Measurements from ENCODE around the gene CEP55. TPM values are rescaled to one million over a fixed set of nuclear protein-coding genes. Genes with fewer than 3 reads are reported as not detected.

Gene CEP55
- 3.2 TPM for total RNA-seq

- Histone ChIP-seq H3K27me3 (no peaks in the 10 kb centered on the region), H3K4me1 (peaks cover 12% of the 10 kb centered on the region), H3K9me3 (no peaks in the 10 kb centered on the region), H3K4me3 (peak within 1 kb of the TSS; percentile 62 to 77), H3K27ac (peak within 1 kb of the TSS; percentile 45), H3K36me3 (no peaks in the 10 kb centered on the region)
- peak in 1 of 2 donors; percentile 55 for TF ChIP-seq POLR2A (IDR thresholded peaks at IDR 0.05)
- no peak for TF ChIP-seq CTCF (IDR thresholded peaks at IDR 0.05)
- peak; percentile 61 to 82 for TF ChIP-seq POLR2AphosphoS5 (IDR thresholded peaks at IDR 0.05; ENCODE audit: insufficient read depth in 1 of 2, low read depth in 1 of 2)
- DNase-seq (ENCODE audit: extremely low spot score in 2 of 2): peak; percentile 92 to 98
- intact Hi-C loops (cut with DNase I): no loop called here
Observed at GRCh38 chr10:93496322-93497041, at the start of gene CEP55. Gene CEP55, plus strand, starts transcription at chr10:93496612. Its CDS starts 3,440 bp downstream, at chr10:93500052.

GRCh38 chr10:93447019-93447418, 49.4 kb upstream of the CEP55 start:
- Histone ChIP-seq H3K4me3 (no peak overlapping the region), H3K4me1 (peaks cover 48% of the 10 kb centered on the region), H3K27ac (peak overlapping the region; percentile 99), H3K36me3 (peaks cover 0 to 28% of the 10 kb centered on the region in 2 donors), H3K27me3 (no peaks in the 10 kb centered on the region), H3K9me3 (no peaks in the 10 kb centered on the region)
- TF ChIP-seq POLR2AphosphoS5 (IDR thresholded peaks at IDR 0.05; ENCODE audit: insufficient read depth in 1 of 2, low read depth in 1 of 2): no peak
- no peak for TF ChIP-seq POLR2A (IDR thresholded peaks at IDR 0.05)
- TF ChIP-seq CTCF (IDR thresholded peaks at IDR 0.05): no peak
- DNase-seq (ENCODE audit: extremely low spot score in 2 of 2): no peak
- intact Hi-C loops (cut with DNase I): no loop called here

GRCh38 chr10:93447970-93448369, 48.4 kb upstream of the CEP55 start:
- TF ChIP-seq CTCF (IDR thresholded peaks at IDR 0.05): no peak
- TF ChIP-seq POLR2AphosphoS5 (IDR thresholded peaks at IDR 0.05; ENCODE audit: insufficient read depth in 1 of 2, low read depth in 1 of 2): no peak
- no peak for TF ChIP-seq POLR2A (IDR thresholded peaks at IDR 0.05)
- Histone ChIP-seq H3K36me3 (peaks cover 0 to 30% of the 10 kb centered on the region in 2 donors), H3K4me3 (no peak overlapping the region), H3K9me3 (no peaks in the 10 kb centered on the region), H3K27me3 (no peaks in the 10 kb centered on the region), H3K27ac (peak overlapping the region; percentile 11), H3K4me1 (peaks cover 42% of the 10 kb centered on the region)
- intact Hi-C loops (cut with DNase I): no loop called here
- no peak for DNase-seq (ENCODE audit: extremely low spot score in 2 of 2)

- DNase-seq (ENCODE audit: extremely low spot score in 2 of 2): no peak
- TF ChIP-seq CTCF (IDR thresholded peaks at IDR 0.05): no peak
- TF ChIP-seq POLR2AphosphoS5 (IDR thresholded peaks at IDR 0.05; ENCODE audit: insufficient read depth in 1 of 2, low read depth in 1 of 2): no peak
- no peak for TF ChIP-seq POLR2A (IDR thresholded peaks at IDR 0.05)
- peaks cover 0 to 50% of the 10 kb centered on the region in 2 donors for H3K36me3 ChIP-seq
Observed at GRCh38 chr10:93451244-93451947, 45.0 kb upstream of the CEP55 start.

GRCh38 chr10:93452143-93452542, 44.3 kb upstream of the CEP55 start:
- H3K36me3 ChIP-seq: peaks cover 0 to 50% of the 10 kb centered on the region in 2 donors
- peaks cover 23% of the 10 kb centered on the region for H3K4me1 ChIP-seq
- no peaks in the 10 kb centered on the region for H3K27me3 ChIP-seq
- intact Hi-C loops (cut with DNase I): no loop called here
- no peak for DNase-seq (ENCODE audit: extremely low spot score in 2 of 2)
- no peaks in the 10 kb centered on the region for H3K9me3 ChIP-seq
- H3K4me3 ChIP-seq: no peak overlapping the region
- H3K27ac ChIP-seq: no peak overlapping the region
- TF ChIP-seq POLR2A (IDR thresholded peaks at IDR 0.05) (no peak), POLR2AphosphoS5 (IDR thresholded peaks at IDR 0.05; ENCODE audit: insufficient read depth in 1 of 2, low read depth in 1 of 2) (no peak), CTCF (IDR thresholded peaks at IDR 0.05) (no peak)

More at GRCh38 chr10:93451244-93451947, 45.0 kb upstream of the CEP55 start:
- Histone ChIP-seq H3K9me3 (no peaks in the 10 kb centered on the region), H3K27me3 (no peaks in the 10 kb centered on the region), H3K27ac (no peak overlapping the region), H3K4me3 (no peak overlapping the region), H3K4me1 (peaks cover 22% of the 10 kb centered on the region)
- intact Hi-C loops (cut with DNase I): no loop called here

Measured in vagina (tissue), 2 donors.